ENCODE results near the gene UBC. TPM values are rescaled to one million over a fixed set of nuclear protein-coding genes. Genes with fewer than 3 reads are reported as not detected.

UBC gene
- total and polyA plus RNA-seq, 9 of the 15 experiments (the other 6 are each of a cell fraction or from before 2014, with no cell fraction given), result 533 to 1,153 (median 813) TPM

DNA sequence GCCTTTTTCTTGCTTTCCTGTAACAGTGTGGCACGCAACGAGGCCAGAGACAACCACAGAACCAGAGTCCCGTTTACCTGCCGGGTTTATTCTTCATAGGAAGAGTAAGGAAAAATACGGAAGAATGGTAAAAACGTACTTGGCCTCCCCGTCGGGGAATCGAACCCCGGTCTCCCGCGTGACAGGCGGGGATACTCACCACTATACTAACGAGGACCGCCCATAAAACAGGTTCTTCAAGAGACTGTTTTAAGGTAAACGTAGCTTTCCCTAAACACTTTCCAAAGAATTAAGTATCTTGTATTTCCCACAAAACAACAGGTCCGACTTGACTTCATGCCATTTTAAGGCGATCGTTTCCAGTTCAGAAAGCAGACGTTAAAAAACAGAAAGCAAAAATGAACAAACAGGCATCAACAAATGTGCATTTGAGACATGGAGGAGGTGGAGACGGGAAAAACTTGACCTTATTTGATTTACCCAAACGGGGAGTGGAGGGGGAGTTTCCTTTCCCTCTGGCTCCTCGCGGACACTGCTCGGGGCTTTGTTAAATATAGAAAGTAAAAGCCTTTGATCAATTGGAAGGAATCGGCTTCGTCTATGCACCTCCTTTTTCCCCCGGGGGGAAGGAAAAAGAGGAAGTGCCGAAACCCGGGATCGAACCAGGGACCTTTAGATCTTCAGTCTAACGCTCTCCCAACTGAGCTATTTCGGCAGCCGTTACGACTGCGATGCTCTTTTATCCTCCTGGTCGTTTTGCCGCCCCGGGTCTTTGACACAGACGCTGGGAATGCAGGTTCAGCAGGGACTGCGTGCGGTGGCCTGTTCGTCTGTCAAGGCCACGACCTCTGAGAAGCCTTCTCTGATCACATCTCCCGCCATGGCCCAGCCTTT is 13.0 kb upstream of the UBC start (continued):
- no peak; the same call in 1 of the 2 replicates for TF ChIP-seq MEF2D (tag; conservative IDR thresholded peaks at IDR 0.05; ENCODE audit: low read depth)
- TF ChIP-seq ZC3H11A (IDR thresholded peaks at IDR 0.05; ENCODE audit: low read depth, low read length), result no peak
- no peak for TF ChIP-seq ZNF347 (CRISPR knock-in tag; IDR thresholded peaks at IDR 0.05; ENCODE audit: low read depth)
- TF ChIP-seq CBX1 (IDR thresholded peaks at IDR 0.05; ENCODE audit: low read depth), result no peak
- TF ChIP-seq KDM2B (CRISPR knock-in tag; IDR thresholded peaks at IDR 0.05), result no peak
- no peak; the same call in 1 of the 2 replicates for TF ChIP-seq TARDBP (IDR thresholded peaks at IDR 0.05)
- TF ChIP-seq, protein P1, sequence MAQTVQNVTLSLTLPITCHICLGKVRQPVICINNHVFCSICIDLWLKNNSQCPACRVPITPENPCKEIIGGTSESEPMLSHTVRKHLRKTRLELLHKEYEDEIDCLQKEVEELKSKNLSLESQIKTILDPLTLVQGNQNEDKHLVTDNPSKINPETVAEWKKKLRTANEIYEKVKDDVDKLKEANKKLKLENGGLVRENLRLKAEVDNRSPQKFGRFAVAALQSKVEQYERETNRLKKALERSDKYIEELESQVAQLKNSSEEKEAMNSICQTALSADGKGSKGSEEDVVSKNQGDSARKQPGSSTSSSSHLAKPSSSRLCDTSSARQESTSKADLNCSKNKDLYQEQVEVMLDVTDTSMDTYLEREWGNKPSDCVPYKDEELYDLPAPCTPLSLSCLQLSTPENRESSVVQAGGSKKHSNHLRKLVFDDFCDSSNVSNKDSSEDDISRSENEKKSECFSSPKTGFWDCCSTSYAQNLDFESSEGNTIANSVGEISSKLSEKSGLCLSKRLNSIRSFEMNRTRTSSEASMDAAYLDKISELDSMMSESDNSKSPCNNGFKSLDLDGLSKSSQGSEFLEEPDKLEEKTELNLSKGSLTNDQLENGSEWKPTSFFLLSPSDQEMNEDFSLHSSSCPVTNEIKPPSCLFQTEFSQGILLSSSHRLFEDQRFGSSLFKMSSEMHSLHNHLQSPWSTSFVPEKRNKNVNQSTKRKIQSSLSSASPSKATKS (CRISPR knock-in tag; IDR thresholded peaks at IDR 0.05), result no peak
- TF ChIP-seq MCM3 (IDR thresholded peaks at IDR 0.05), result no peak
- TF ChIP-seq TEAD2 (tag; IDR thresholded peaks at IDR 0.05), result peak; percentile 64; the same call in 1 of the 2 replicates
- TF ChIP-seq, protein P2, sequence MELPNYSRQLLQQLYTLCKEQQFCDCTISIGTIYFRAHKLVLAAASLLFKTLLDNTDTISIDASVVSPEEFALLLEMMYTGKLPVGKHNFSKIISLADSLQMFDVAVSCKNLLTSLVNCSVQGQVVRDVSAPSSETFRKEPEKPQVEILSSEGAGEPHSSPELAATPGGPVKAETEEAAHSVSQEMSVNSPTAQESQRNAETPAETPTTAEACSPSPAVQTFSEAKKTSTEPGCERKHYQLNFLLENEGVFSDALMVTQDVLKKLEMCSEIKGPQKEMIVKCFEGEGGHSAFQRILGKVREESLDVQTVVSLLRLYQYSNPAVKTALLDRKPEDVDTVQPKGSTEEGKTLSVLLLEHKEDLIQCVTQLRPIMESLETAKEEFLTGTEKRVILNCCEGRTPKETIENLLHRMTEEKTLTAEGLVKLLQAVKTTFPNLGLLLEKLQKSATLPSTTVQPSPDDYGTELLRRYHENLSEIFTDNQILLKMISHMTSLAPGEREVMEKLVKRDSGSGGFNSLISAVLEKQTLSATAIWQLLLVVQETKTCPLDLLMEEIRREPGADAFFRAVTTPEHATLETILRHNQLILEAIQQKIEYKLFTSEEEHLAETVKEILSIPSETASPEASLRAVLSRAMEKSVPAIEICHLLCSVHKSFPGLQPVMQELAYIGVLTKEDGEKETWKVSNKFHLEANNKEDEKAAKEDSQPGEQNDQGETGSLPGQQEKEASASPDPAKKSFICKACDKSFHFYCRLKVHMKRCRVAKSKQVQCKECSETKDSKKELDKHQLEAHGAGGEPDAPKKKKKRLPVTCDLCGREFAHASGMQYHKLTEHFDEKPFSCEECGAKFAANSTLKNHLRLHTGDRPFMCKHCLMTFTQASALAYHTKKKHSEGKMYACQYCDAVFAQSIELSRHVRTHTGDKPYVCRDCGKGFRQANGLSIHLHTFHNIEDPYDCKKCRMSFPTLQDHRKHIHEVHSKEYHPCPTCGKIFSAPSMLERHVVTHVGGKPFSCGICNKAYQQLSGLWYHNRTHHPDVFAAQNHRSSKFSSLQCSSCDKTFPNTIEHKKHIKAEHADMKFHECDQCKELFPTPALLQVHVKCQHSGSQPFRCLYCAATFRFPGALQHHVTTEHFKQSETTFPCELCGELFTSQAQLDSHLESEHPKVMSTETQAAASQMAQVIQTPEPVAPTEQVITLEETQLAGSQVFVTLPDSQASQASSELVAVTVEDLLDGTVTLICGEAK (IDR thresholded peaks at IDR 0.05), result peak; percentile 87
- TF ChIP-seq, protein P2 (CRISPR knock-in tag; IDR thresholded peaks at IDR 0.05), result no peak
- TF ChIP-seq POLR2AphosphoS5 (IDR thresholded peaks at IDR 0.05; ENCODE audit: control insufficient read depth, insufficient read depth, low read depth, low read length), result no peak
- TF ChIP-seq, protein P3, sequence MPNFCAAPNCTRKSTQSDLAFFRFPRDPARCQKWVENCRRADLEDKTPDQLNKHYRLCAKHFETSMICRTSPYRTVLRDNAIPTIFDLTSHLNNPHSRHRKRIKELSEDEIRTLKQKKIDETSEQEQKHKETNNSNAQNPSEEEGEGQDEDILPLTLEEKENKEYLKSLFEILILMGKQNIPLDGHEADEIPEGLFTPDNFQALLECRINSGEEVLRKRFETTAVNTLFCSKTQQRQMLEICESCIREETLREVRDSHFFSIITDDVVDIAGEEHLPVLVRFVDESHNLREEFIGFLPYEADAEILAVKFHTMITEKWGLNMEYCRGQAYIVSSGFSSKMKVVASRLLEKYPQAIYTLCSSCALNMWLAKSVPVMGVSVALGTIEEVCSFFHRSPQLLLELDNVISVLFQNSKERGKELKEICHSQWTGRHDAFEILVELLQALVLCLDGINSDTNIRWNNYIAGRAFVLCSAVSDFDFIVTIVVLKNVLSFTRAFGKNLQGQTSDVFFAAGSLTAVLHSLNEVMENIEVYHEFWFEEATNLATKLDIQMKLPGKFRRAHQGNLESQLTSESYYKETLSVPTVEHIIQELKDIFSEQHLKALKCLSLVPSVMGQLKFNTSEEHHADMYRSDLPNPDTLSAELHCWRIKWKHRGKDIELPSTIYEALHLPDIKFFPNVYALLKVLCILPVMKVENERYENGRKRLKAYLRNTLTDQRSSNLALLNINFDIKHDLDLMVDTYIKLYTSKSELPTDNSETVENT (CRISPR knock-in tag; IDR thresholded peaks at IDR 0.05), result no peak

Measured in K562 (cell line).